ENCODE data around the gene GPRIN3.

GRCh38 chr4:89216866-89217265 is 90.7 kb downstream of the GPRIN3 start:
- TF ChIP-seq CTCF (IDR thresholded peaks at IDR 0.05) = no peak
- TF ChIP-seq ZFX (IDR thresholded peaks at IDR 0.05; ENCODE audit: borderline replicate concordance) = no peak

All from 22Rv1 (cell line).